Limb (tissue), 2 donors: ENCODE measurements around the gene OR2AG2.
"Not testable (repeated sequence)": the region's sequence is repeated elsewhere in the genome, so short reads cannot be mapped to it uniquely, and the experiment has no call there.

Experiments
- DNase-seq, 2 donors: peaks; one replicate each; pipeline ENCODE4 v3.0.0-alpha.2; 2016; ENCODE audit errors: extremely low spot score in 2 of 2

Gene OR2AG2, protein sequence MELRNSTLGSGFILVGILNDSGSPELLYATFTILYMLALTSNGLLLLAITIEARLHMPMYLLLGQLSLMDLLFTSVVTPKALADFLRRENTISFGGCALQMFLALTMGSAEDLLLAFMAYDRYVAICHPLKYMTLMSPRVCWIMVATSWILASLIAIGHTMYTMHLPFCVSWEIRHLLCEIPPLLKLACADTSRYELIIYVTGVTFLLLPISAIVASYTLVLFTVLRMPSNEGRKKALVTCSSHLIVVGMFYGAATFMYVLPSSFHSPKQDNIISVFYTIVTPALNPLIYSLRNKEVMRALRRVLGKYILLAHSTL

DNA sequence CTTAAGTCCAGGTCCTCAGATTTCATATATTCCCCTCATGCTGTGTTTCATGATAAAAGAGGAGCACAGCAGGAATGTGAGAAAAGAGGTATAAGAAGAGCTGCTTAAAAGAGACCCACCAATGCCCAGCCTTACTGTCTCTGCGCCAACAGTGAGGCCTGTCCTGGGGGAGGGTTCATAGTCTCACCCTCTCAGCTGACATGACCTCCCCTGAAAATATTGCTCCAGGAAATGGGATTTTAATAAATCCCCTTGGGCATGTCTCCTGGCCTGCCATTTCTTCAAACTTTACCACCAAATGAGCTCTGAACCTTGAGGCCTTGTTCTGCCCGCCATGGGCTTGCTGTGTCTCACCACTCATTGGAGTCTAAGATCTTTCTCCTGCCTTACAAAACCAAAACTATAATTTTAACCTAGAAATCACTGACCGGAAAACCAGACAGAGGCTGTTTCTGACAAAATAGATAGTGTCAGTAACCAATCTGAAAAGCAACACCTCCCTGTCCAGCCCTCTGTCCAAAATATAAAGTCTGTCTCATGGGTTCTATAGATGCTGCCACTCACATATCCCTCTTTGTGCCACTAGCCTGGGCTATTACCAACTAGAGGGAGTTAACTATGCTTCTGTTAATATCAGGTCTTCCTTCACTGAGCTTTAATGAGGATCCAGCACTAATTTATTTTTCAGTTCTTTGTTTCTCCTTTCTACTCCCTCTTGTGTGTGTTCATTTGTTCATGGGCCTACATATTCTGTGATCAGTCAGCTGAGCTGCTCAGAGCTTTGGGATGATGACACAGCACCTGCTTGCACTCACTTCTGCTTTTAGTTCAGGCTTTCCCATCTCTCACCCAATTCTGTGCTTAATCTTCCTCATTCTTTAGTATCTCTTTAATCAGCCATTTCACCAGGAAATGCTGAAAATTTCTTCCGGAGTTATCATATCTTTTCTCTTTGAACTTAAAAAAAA, at the start of gene OR2AG2:
Gene OR2AG2, minus strand, starts transcription at position 51 of the 968 bp plus-strand sequence. CDS start 3,019 bp downstream, outside the sequence.
- no peak for DNase-seq

DNA sequence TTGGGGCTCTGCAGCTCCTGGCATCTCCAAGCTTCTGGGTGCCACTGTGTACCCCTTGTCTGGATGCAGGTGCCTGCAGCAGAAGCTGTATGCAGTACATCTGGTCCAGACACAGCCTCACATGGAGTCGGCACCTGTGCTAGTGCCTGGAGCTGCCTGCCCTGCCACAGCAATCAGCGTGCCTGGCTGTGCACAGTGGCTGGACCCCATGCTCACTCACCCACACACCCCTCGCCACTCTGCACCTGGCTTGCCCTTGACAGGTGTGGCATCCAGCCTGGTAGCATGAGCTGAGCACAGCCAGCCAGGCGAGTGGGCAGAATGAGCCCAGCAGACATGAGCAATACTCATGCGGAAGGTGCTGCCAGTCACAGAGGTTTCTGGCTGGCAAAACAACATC, 47.2 kb upstream of the OR2AG2 start:
- DNase-seq: no peak

DNA sequence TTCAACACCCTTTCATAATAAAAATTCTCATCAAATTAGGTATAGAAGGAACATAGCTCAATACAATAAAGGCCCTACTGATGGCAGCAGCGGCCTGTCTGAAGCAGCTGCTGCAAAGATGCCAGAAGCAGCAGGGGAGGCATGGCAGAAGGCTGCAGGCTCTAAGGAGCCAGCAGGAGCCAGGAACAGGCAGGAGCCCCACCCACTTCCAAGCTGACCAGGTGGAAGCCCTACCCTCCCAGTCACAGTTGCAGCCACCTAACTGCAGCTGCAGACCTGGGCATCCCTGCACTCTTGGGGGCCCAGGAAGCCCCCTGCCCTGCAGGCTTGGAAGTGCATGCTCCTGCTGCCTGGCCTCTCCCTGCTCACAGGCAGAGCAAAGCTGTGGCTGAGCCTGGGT, 45.9 kb upstream of the OR2AG2 start:
- DNase-seq: no peak

DNA sequence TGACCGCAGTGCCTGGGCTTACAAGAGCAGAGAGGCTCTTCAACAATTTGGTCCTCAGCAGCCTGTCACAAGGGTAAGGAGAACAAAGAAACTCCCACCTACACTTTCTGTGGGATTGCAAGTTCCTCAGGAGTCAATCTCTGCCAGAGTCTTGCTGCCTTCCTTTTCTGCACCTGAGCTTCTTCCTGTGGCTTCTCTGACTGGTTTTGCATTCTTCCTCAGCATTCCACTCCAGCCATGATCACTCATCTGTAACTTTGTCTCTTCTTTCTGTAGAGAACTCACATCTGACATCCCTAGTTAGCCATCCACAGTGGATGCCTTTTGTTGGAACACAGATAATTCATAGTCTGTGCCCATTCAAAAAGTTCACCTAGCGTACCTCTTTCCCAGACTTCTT, 41.9 kb upstream of the OR2AG2 start:
- DNase-seq: no peak

DNA sequence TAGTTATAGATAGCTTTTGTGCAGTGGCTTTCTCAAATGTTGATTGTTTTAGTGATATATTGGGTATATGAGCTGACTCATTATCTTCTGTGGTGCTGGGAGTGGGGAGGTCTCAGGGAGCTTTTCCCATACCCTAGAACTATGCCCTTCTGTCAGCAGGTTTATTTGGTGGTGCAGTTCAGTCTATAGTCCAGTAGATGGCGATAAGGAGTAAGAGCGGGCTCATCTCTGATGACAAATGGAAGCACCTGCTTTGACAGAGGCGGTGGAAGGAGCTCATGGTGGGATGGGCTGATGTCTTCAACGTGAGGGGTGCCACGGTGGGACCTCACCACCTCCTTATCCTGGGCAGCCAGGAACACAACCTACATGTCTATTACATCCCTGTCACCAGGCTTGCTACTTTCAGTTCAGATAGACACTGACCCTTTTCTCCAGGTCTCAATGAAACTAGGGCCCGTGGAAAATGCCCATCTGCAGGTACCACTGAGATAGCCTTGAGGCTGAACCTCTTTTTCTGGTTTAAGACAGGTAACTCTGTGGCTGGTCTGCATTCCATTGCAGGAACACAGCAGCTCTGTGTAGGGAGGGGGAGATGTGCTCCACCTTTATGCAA, 40.7 kb upstream of the OR2AG2 start:
- peak in 1 of 2 donors; percentile 37 for DNase-seq

DNA sequence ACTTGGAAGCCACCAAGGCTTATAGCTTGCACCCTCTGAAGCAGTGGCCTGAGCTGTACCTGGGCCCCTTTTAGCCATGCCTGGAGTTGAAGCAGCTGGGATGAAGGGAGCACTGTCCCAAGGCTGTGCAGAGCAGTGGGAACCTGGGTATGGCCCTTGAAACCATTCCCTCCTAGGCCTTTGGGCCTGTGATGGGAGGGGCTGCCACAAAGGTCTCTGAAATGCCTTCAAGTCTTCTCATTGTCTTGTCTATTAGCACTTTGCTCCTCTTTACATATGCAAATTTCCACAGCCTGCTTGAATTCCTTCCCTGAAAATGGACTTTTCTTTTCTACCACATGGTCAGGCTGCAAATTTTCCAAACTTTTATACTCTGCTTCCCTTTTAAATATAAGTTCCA, 29.3 kb upstream of the OR2AG2 start:
- DNase-seq: not testable (repeated sequence)

DNA sequence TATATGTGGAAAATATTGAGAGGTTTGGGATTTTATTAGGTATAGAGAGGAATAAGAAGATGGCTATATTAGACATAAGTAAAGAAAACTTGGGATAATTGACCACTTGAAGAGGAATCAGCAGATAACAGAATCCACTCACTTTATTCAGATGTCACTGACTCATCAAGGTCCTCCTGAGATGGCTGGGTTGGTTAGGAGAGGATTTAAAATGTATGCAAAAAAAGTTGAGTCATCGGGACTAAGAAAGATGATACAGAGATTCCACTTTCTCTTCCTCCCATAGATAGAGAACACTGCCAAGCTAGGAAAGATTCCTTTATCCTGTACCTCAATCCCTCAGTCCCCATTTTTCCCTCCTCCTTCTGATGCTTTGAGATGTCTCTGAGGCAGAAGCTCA, 27.6 kb upstream of the OR2AG2 start, which contains the start of gene OR6A2:
Gene OR6A2, minus strand, starts transcription at position 288 of the 400 bp plus-strand sequence. CDS start 3,981 bp downstream, outside the sequence.
- no peak for DNase-seq

DNA sequence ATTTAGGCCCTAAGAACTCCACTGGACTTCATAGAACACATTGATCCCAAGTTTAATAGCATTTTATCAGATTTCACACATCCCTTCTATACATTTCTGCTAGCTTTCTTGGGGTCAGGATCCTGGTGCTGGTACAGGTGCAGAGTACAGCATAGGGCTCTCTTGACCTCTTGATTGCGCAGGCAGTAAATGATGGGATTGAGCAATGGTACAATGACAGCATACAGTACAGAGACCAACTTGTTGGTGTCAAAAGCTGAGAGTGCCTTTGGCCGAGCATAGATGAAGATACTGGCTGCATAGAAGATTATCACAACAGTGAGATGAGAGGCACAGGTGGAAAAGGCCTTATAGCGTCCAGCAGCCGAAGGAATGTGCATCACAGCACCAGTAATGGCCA, 22.9 kb upstream of the OR2AG2 start:
- no peak for DNase-seq

DNA sequence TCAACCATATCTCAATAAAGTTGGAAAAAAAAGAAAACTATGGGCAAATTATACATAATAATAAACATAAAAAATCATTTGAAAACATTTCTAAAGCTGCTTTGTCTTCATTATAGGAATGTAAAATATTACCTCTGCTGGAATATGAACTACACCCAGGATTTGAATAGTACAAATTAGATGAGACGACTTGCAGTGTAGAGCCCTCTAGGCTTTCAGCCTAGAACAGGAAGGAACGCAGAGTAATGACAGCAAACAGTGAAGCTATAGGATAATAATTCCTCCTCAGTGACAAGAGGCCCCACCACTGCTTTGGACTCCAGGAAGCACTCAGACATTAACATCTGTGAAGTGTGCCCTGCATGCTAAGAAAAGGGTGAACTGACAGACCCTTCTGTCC, 18.8 kb upstream of the OR2AG2 start:
- no peak for DNase-seq

DNA sequence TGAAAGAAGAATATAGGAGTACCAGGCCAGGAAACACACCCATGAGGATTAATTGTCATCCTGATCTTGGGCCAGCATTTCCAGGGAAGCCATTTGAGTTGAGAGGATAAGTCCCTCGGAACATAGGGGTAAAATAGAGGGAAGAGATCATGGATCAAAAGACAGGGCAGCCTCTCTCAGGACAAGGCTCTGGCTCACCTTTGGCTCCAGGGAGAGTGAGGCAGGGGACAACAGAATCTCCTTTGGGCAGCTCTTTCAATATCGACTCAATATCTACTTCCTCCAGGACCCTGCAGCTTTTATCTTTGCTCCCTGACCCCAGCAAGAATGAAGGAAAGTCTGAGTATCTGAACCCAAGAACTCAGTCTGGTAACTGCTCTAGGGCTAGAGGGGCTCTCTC, 10.9 kb upstream of the OR2AG2 start, which contains the start of gene OR2AG1:
Gene OR2AG1, plus strand, starts transcription at position 301 of the 400 bp plus-strand sequence. CDS start 2,018 bp downstream, outside the sequence.
- DNase-seq: no peak

DNA sequence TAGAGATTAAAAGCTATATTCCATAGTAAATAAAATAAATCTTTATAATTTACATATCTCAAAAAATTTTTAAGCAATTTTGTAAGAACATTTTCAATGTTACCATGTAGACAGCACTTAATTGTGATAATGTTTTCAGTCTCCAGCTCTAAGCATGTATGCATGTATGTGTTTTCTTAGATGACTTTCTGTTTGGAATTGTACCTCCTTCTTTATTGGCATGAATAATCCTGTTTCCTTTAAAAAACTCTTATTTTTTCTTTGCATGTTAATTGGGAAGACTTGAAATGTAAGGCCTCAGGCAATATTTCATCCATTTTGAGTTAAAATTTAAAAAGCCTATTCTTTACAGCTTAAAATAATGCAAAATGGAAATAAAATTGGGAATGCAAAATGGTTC, 9.1 kb upstream of the OR2AG2 start:
- DNase-seq: no peak

DNA sequence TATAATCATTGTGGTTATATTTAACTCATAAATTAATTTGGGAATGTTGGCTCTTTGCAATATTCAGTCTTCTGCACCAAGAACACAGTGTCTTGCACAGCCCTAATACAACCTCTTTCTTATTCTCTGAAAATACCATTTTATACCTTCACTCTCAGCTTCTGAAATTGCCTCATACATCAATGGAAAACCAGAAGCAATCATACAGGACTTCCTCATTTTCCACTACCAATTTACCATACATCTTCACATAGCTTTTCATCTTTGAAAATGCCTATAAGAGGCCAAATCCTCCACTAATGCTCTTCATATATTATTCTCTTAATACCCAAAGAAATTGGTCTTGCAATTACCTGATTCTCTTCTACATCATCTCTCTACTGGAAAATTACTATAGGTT, 6.7 kb upstream of the OR2AG2 start:
- no peak for DNase-seq

DNA sequence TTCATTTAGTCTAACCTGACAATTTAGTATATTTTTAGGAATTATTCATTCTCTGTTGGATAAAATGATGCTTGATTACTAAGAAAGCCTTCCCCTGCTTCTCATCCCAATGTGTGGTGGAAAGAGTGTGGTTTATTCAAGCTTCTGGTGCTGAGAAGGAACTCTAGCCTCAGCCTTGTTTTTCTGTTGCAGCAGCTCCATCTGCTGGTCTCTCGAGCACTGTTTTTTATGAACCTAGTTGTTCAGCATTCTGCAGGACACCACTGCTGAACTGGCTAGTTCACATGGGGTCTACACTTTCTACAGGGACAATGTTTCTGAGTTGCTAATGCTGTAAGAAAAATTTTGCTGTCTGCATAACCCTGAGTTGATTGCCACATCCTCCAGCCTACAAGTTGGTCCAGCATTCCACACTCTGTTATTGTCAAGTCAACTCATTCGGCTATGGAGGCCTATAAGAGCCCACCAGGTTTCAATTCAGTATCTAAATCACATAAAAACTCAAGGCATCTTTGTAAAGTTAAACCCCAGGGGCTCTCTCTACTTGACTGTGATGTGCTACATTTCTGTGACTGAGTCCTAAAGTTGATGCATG, 14.3 kb downstream of the OR2AG2 start:
- DNase-seq: peak; percentile 61 to 68

DNA sequence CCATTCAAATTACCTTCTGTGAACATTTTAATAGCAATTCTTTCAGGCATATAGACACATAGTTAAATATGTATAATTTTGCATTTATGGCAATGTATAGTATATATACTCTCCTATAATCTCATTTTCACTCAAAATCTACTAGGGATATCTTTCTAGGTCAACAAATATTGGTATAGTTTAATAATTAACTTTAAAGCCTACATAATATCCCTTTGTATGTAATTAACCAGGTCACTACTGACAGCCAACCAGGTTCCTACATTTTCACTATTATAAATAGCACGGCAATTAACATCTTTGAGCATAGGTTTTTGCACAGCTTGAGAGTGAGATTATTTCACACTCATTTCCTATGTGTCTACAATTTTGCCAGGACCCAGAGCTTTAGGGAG, 15.8 kb downstream of the OR2AG2 start:
- DNase-seq: no peak

DNA sequence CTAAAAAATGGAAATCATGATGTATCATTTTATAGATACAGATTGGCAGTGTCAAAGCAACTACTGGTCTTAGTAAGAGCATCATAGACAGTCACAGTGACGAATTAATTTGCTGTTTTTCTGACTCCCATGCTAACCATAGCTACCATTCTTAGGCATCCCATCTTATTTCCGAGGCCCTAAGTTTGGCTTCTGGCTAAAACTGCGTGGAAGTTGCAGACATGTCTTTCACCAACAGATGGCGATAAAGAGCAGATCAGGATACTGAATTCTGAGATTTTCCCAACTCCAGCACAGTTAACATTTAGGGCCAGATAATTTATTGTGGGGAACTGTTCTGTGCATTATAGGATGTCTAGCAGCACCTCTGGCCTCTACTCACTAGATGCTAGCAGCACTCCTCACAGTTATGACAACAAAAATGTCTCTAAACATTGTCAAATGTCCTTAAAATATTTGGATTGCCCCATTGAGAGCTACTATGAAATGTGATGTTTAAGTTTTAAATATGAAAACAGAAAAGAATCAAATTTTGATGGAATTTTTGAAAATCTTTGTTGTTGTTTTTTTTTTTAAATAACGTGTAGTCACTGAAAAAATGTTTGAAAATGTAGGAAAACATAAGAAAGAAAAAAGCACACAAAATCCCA, 16.3 kb downstream of the OR2AG2 start:
- peak; percentile 44 to 77 for DNase-seq

DNA sequence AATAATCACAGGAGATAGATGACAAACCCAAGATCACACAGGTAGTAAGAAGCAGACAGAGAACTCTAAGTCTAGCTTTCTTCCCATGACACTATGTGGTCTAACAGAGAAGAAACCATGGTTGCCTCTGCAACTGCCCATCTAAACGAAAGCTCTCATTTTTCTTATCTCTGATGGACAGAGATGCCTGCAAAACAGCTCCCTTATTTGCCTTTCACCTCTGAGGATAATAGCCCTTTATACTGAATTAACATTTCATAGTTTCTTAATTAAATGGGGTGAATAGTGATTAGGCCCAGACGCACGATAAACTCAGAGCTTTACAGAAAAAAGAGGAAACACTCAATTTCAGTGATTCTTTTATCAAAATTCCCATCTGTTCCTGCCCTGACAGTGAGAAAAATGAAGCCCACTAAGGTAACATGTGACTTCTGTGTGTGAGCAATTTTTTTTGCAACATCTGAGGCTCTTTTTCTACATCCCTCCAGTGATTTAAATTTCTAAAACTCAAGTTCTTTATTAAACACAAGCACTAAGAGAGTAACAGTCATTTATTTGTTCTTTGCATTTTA, 24.6 kb downstream of the OR2AG2 start:
- no peak for DNase-seq

DNA sequence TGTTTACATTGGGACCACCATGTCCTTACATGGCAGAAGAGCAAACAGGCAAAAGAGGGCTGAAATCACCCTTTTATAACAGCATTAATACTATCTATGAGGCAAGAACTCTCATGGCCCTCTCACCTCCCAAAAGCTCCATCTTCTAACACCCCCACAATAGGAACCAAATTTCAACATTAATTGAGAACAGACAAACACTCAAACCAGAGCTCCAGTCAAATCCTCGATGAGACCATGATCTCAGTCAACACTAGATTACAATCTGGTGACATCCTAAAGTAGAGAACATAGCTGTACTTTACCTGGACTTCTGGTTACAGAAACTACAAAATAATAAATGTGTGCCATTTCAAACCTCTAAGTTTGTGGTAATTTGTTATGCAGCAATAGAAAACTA, 25.1 kb downstream of the OR2AG2 start:
- no peak for DNase-seq

DNA sequence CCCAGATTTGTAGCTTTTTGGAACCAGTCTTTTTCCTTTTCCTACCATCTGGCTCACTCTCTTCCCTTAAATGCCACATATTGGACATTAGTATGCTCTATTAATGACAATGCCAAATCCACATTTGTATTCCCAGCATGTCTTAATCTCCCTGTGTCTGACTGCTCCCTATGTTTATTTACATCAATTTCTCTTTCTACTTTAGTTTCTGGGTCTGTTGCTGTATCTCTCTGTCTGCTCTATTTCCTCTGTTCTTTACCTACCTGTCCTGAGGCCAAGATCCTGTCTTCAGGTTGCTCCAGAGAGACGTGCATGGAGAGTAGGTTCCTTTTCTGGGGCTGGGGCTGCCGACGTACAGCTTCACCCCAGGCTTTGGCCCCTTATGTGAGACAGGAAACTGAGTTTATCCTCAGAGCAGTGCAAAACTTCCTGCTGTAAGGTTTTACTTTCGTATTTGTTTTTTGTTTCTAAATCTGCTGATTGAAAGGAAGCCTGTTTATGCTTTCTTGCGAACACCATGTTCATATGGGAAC, 25.6 kb downstream of the OR2AG2 start:
- DNase-seq: no peak

DNA sequence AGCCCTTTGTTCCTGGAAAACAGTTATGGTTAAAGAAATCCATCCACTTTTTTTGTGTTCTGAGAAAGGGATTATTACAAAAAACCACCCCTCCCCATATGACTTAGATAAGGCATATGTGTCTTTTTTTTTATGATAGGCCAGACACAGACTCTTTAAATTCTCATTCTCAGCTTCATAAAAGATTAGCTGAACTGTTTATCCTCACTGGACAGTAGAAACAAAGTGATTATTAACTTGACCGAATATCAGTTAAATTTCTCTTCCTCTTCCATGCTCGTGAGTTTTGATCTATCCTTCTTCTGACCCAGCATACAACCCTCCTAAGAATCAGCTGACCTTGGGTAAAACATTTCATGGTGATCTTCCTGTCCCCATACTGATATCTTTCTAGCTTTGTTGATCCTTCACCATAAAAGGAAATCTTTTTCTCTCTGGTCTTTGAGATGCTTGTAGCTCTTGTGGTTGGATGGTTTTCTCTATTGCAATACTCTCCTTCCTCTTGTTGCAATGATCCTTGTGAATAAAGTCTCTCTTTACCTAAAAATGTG, 26.2 kb downstream of the OR2AG2 start:
- DNase-seq: no peak

DNA sequence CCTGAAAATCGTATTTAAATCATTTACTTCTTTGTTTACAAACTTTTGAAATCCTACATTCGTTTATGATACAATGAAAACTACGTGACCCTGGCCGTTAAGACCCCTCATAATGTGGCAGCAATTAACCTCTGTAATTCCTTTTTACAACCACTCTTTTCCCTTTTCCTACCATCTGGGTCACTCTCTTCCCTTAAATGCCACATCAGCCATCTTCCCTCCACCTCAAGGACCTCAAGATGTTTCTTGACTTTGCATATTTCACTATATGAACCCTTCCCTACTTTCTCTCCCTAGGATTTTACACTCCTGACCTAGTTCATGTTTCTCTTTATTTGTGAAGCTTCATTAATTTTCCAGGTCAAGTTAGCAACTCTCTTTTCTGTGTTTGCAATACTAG, 26.8 kb downstream of the OR2AG2 start:
- no peak for DNase-seq
